GM21381 (cell line): ENCODE data around the gene PNKP.
A peak's percentile ranks its signal among the peaks of the same experiment; 100 is the strongest.

Source experiments
- ATAC-seq: cut with Tn5 transposase; IDR thresholded peaks from one replicate; pipeline ENCODE4 v1.9.1; 2021; ENCODE audit warnings: mild to moderate bottlenecking, moderate library complexity; ENCODE audit not compliant: unreplicated experiment

Gene PNKP

DNA sequence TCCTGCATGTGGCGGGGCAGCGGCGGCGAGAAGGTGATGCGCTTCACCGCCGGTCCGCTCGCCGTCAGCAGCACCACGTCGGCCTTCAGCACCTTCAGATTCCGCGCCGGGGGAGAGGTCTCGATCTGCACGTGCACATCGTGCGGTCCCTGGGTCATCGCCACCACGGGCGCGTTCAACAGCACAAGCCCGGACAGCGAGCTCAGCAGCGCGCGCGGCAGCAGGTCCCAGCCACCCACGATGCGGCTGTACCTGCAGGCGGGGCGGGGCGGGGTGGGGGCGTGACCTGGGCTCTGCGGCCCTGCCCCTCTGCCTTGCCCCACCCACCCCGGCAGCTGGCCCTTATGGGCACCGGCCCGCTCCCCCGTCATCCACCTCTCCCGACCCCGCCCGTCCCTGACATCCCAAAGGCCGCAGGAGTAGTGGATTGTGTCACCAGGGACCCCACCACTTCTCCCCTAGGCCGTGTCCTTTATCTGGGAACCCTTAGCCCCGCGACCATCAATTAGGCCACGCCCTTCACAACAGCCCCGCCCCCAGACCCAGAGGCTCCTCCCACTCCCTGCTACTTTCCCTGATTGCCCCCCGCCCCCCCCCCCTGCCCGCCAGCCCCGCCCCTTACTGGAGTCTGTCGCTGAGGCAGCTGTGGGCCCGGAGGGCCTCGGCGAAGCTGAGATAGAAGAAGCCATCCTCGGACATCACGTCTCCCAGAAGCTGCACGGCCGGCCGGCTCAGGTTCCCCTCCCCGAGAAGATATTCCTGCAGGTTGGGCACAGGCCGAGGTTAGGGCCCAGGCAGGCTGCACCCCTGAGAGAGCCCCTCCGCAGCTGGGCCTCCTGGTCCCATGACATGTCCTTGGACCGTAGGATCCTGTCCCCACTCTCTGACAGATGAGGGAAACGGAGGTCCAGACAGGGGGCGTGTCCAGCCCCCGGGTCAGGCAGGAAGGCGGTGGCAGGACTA lies 23.3 kb upstream of the PNKP start:
- no peak for ATAC-seq

DNA sequence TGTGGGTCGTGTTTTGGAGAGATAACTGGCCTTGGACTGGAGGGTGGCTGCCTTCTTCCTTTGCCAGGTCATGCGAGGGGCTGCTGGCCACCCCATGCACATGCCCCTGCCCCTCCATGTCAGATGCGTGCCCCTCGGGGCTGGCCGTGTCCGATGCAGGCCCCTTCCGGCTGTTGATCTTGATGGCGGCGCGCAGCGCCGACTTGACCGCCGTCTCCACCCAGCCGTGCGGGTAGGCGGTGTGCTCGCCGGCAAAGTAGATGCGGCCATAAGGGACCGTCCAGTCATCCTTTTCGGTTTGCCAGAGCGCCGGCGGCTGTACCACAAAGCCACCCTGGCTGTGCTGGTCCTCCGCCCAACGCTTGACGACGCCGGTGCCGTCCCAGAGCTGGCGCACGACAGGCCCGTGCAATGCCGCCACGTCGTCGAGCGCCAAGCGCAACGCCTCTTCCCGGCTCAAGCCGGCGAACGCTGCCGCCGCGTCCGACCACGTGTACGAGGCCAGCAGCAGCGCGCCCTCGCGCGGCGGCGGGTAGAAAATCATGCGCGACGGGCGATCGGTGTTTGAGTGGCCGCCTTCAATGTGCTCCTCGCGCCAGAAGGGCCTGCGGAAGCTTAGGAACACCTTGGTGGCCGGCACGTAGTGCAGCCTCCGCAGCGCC lies 22.4 kb upstream of the PNKP start:
- no peak for ATAC-seq

DNA sequence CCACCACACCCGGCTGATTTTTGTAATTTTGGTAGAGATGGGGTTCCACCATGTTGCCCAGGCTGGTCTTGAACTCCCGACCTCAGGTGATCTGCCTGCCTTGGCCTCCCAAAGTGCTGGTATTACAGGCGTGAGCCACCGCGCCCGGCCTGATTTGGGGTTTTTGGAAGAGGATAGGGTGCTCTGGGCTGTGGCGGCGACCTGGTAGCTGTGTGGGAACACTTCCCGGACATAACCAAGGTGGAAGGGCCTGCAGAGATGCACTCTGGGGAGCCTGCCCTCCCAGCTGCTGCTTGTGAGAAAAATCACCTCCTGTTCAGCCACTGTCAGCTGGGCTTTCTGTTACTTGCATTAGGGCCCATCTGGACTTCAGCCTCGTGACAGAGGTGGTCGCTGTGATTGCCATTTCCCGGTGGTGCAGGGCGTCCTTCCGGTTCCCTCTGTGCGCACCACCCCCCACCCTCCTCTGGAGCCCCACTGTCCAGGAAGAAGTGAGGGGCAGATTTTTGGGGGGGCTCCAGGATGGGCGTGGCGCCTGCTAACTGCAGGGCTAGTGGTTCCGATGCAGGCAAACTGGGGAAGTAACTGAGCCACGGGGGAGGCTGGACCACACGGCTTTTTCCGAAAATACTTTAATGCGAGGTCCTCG lies 21.8 kb upstream of the PNKP start:
- ATAC-seq, result no peak

DNA sequence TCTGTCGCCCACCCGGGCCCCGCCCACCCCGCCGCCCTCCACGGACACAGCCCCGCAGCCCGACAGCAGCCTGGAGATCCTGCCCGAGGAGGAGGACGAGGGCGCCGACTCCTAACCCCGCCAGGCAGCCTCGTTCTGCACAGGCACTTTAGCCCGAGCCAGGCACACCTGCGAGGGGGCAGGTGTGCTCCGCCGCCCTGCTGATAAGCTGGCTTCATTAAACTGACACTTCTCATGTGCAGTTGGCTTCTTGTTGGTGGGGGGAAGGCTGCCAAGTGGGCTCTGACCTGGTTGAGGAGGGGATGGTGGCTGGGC lies 21.1 kb upstream of the PNKP start:
- ATAC-seq, result no peak

DNA sequence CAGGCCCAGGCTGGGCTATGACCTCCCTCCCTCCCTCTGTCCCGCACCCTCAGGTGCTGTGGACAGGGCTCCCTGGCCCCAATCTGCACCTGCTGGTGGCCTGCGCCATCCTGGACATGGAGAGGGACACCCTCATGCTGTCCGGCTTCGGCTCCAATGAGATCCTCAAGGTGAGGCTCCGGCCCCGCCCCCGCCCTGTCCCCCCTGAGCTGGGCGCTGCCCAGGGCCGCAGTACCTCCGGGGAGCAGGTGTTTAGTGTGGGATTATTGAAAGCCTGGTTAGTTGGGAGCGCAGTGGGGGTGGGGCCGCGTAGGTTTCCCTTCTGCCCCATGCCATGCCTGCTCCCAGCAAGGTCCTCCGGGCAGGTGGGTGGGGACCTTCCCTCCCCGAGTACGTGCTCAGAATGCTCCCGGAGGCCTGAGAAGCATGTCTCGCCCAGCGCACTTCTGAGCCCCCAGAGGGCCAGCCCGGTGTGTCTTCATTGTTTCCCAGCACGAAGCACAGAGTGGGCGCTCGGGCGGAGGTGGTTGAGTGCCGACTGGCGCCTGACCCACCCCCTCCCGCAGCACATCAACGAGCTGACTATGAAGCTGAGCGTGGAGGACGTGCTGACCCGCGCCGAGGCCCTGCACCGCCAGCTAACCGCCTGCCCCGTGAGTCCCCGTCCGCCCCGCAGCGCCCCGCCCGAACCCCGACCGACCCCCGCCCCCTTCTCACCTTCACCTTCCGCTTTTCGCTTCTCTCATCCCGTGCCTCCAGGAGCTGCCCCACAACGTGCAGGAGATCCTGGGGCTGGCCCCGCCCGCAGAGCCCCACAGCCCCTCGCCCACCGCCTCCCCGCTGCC lies 20.5 kb upstream of the PNKP start:
- no peak for ATAC-seq

DNA sequence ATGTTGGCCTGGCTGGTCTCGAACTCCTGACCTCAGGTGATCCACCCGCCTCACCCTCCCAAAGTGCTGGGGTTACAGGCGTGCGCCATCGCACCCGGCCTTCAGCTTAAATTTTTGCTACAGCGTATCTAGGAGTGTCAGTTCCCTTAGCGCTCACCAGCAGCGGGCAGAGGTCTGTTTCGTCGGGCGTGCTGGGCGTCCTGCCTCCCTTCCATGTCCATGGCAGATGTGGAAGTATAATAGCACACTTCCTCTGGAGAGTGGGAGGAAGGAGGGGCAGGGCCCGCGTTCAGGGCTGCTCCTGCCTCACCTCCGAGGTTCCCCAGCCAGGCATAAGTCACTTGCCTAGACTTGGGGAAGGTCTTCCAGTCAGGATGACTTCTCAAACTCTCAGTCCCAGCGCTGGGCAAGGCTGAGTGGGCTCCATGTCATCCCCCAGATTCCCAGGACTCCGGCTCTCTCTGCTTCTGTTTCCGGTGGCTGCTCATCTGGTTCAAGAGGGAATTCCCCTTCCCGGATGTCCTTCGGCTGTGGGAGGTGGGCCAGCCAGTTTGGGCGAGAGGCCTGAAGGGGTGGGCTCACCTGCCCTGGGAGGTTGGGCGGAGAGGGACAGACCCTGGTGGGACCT lies 19.8 kb upstream of the PNKP start:
- no peak for ATAC-seq

DNA sequence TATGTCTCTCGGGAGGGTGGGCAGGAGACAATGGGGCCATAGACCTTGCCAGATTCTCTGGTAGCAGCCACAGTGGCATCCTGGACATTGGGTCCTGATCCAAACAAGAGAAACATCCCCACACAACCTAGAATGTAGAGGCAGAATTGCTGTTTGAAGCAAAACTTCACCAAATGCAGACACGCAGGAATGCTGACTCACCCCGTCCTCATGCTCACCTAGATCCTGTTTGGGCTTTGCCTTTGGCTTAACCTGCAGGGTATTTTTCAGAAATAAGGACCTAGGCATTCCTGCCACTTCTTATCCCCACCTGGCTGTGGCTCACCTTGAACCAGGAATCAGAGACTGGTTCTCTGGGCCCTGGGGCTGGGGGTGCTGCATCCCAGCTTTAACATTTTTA lies 17.4 kb upstream of the PNKP start:
- no peak for ATAC-seq

DNA sequence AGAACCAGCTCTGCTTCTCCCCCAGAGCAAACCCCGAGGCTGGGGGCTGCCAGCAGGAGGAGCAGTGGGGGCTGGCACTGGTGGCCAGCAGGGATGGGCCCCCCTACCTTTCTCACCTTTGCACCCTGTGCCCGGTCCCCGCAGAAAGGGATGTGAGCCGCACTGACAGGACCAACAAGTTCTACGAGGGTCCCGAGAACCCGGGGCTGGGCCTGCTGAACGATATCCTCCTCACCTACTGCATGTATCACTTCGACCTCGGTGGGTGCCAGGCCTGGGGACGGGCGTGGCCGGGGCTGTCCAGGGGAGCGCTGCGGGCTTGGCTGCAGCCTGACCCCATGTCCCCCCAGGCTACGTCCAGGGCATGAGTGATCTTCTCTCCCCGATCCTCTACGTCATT lies 16.7 kb upstream of the PNKP start:
- ATAC-seq, result no peak

DNA sequence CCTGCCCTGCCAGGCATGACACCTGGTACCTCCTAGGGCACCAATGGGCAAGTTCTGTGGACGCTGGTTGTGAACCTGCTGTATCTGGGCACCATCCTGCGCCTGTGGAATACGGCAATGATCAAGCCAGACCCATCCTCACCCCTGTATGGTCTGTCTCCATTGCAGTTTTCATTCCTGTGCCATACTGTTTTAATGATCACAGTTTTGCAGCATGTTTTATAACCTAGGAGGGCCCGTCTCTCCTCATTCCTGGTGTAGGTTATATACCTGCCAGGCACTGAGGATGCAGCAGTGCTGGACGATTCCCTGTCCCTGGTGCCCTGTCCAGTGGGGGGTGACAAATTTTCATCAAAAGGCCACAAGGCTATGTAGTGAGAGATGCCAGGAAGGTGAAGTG lies 15.7 kb upstream of the PNKP start:
- no peak for ATAC-seq

DNA sequence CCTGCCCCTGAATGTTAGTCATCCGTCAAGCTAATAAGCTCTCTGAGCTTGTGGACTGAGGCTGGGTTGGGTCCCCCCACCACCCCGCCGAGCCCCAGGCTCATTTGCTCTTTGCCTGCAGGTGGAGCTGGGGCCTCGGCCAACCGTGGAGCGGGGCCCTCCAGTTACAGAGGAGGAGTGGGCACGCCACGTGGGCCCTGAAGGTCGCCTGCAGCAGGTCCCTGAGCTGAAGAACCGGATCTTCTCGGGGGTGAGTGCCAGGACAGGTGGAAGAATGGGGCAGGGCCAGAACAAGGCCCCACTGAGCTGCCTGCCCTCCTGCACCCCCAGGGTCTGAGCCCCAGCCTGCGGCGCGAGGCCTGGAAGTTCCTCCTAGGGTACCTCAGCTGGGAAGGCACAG lies 15.3 kb upstream of the PNKP start:
- no peak for ATAC-seq

DNA sequence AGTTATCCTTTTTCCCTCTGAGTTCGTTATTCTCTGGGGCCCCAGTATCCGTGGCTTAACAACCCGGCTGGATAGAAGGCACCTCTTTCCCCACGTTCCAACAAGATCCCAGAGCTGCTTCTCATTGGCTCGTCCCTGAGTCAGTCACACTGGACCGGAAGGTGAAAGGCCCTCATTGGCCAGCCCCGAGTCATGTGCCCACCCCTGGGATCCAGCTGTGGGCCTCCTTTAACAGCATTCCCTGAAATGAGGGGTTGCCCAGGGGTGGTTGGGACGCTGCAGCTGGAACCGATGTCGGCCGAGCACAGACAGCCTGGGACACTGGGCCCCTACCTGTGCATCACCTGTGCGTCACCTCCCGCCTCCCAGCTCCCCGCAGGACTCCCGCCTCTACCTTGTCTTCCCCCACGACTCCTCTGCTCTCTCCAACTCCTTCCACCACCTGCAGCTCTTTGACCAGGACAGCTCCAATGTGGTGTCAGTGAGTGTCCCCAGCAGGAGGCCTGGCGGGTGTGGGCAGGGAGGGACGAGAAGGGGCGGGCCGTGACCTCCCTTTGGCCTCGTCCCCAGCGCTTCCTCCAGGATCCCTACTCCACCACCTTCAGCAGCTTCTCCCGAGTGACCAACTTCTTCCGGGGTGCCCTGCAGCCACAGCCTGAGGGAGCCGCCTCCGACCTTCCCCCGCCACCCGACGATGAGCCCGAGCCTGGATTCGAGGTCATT lies 14.5 kb upstream of the PNKP start:
- no peak for ATAC-seq

DNA sequence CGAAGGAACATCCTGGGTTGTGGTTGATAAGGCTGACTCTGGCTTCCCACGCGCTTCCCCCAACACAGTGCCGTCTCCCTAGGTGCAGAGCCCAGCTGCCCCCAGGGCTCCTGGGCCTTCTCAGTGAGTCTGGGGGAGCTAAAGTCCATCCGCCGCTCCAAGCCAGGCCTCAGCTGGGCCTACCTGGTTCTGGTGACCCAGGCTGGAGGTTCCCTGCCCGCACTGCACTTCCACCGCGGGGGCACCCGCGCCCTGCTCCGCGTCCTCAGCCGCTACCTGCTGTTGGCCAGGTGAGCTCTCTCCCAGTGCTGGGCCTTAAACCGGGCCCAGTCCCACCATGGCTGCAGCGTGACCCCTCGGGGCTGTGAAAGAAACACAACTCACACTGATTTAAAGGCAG lies 13.8 kb upstream of the PNKP start:
- no peak for ATAC-seq

DNA sequence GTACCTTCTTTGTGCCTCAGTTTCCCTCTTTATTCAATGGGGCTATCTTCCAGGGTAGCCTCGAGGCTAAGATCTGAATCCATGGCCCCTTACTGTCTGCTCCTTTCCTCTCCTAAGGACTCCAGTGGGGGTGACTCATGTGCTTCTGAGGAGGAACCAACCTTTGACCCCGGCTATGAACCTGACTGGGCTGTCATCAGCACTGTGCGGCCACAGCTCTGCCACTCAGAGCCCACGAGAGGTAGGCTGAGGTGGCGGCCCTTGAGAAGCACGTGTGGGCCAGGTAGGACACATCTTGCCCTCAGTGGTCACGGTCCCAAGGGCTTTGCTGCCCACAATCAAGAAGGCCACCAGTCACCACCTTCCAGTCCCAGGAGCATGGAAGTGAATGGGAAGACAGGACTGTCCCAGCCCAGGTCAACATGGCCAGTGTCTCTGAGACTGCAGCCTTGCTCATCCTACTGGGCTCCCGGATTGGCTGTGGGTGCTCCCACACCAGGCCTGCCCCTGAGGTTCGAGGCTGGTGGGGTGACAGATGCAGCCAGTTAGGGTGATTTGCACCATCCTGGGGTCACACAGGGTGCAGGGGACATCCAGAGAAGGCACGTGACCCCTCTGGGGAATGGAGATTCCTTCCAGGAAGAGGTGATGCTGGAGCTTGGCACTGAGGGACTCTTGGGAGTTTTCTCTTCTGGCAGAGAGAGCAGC lies 12.9 kb upstream of the PNKP start:
- ATAC-seq, result no peak

DNA sequence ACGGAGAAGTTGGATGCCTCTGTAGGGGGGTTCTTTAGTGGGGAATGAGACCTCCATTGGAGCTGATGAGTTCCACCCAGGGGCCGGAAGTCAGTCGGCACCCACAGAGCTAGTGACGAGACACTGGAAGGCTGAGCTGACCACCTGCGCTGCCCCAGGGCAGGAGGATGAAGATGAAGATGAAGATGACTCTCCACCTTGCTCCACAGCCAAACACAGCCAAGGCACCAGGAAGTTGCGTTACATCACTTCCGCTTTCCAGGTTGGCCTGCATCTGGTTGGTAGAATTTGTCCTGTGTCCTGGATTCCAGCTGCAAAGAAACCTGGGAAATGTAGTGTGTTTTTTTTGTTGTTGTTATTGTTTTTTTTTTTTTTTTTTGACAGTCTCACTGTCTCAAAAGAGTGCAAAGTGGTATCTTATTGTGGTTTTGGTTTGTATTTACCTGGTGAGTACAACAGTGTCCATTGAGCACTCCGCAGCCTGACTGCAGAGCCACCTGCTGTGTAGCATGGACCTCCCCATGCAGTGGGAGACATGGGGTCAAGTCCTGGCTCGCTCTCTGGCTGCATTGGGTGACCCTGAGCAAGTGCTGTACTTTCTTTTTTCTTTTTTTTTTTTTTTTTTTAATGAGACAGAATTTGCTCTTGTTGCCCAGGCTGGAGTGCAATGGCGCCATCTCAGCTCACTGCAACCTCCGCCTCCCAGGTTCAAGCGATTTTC lies 12.0 kb upstream of the PNKP start:
- ATAC-seq, result no peak

DNA sequence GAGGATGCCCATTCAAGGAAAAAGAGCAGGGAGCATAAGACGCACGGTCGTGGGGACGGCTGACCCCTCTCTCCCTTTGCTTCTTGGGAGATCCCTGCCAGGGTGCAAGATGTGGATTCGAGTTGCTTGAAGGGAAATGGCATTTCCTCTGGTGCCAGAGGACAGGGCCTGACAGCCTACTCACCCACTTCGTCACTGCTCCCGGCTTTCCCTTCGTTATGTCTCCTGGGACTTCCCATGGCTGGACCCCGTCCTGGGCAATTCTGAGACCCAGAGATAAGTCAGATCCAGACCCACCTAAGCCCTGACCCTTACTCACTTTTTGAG lies 11.3 kb upstream of the PNKP start:
- no peak for ATAC-seq

DNA sequence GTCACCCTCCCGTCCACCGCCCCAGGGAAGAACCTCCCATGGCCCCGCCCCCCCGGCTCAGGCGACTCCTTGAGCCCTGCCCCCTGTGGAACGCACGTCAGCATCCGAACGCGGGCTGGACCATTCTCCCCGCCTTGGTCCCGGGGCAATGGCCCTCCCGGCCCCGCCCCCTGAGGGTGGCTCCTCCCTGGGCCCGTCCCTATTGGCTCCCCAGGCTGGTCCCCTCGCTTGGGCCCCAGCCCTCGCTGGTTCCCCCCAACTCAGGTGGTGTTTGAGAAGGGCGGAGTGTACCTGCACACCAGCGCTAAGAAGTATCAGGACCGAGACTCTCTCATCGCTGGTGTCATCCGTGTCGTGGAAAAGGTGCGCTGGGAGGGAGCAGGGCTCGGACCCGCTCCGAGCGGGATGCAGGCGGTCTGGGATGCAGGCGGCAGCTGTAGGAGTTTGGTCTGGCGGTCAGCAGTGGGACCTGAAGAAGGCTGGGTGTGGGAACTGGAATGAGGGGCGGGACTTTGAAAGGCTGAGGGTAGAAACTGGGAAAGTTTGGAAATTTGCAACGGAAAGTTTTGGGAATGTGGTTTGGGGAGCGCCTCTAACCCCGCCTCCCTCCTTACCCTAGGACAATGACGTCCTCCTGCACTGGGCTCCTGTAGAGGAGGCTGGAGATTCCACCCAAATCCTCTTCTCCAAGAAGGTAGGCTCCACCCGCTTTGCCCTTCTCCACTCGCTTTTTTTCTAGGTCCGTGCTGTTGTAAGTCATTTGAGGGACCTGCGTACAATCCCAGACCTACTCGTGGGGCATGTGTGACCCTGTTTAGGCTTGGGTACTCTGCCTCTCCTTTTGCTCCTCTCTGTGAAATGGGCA lies 10.7 kb upstream of the PNKP start:
- ATAC-seq, result peak; percentile 40

DNA sequence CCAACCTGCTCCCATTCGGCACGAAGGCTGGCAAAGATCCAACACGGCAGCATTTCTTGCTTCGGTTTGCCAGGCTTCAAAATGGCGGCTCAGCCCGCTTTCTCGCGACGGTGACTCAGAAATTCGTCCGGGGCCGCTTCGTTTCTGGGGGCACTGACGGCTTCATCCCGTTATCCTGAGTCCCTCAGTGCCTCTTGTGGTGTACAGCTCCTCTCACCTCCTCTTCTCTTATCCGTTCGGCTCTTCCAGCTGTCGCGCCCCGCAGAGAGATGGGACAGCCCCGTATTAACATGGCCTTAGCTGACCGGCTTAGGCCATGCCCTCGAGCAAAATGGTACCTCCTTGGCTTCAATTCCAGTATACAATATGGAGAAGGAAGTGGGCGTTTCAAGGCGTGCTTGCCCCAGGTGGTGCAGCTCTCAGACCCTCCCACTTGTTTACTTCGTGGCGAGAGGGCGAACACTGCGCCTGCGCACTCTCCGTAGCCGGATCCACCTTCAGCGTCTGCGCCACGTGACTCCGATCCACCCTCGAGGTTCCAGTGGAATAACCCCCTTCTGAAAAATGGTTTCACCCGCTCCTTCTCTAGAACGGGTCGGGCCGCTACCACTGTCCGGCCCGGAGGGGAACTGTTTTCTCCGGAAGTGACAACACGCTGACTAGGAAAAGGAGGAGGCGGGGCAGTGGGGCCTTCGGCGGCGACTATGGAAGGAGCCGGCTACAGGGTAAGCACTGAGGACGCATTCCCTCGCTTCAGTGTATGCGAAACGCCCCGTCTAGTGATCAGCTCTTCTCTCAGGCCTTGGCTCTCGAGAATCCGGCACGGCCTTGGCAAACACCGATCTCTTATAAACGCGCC lies 9.9 kb upstream of the PNKP start, which contains the start of the genes AKT1S1 and TBC1D17:
TSS of gene AKT1S1 (minus strand) at position 336 of the 859 bp plus-strand sequence. CDS start 4,060 bp downstream, outside the sequence.
TSS of gene TBC1D17 (plus strand) at position 683 of the 859 bp plus-strand sequence. CDS start at position 705, 22 bp downstream.
- ATAC-seq, result peak; percentile 60
